HS-5 (cell line): Measurements from ENCODE around the gene SMIM17.

Experiments used
- DNase-seq: peaks from one replicate; pipeline ENCODE4 v3.0.0-alpha.2; 2012; ENCODE audit warnings: low read depth

SMIM17 gene

DNA sequence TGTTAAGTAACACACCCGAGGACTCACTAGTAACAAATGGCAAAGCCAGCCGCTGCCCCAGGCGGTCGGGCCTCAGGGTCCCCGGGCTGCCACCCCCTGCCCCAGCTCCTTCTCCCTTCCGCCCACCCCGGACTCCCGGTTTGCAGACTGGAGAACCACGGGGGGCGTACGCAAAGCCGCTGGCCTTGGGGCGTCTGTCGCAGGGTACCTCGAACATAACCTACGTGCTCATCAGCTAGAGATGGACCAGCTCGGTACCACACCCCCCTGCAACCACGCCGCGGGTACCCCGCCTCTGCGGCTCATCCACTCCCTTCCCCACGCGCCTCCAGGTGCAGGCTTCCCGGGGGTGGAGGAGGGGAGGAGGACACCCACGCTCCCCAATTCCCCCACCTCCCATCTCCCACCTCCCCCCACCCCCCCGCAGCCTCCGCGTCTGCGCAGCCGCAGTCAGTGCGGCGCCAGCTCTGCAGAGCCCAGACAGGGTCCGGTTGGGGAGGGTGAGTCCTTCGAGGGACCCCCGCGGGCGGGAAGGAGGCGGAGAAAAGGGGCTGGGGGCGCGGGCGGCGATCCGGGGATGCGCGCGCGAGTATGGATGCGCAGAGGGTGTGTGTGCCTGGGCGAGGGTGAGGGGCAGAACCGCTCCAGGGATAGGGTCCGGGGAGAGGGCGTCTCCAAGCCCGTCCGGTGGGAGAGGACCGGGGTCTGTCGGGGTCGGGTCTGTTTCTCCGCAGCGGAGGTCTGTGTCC, at the start of gene SMIM17:
Gene SMIM17 (plus strand): TSS at position 449 of the 749 bp plus-strand sequence. CDS start 2,509 bp downstream, outside the sequence.
- no peak for DNase-seq

DNA sequence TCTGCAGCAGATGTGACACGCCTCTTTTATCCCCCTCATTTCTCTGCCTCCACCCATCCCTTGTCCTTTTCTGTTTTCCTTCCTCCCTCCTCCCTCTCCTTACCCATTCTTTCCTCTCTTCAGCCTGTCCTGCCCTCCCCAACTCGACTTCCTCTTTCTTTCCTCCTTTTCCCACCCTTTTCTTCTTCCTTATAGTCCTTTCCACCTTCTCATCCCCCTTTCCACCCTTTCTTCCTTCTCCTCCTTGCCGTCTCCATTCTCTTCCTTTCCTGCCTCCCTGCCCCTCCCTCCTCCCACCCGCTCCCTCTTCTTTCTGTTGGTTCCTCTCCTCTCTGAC, 48.5 kb upstream of the SMIM17 start:
- DNase-seq = no peak

DNA sequence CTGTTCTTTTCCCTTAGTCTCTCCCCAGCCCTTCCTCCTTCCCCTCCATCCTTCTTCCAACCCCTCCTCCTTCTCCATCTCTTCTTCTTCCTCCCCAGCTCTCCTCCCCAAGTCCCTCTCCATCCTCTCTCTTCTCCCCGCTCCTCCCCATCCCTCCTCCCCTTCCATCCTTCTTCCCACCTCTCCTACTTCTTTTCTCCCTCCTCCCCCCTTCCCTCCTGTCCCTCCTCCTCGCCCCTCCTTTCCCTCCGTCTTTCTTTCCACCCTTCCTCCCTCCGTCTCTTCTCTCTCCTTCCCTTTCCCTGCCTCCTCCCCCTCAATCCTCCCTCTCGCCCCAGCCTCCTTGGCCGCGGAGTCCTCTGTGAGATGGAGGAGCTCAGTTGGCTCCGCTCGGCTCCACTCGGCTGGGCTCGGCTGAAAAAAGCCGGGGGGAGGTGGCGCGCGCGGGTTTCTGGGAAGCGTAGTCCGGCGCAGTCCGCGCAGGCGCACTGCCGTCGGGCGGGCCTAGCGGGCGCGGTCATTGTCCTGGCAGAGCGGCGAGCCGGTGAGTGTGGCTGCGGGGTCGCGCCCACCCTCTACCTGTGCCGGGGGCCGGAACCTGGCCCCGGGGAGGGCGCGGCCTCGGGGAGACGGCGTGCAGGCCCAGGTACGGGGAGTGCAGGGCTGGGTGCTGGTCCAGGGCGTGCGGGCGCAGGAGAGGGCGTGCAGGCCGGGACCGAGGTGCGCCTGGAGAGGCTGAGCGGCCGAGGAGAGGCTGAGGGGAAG, 48.0 kb upstream of the SMIM17 start, which contains the start of gene ZNF71:
Gene ZNF71 (plus strand): TSS at position 520 of the 765 bp plus-strand sequence. CDS start 6,257 bp downstream, outside the sequence.
- peak; percentile 35 for DNase-seq

DNA sequence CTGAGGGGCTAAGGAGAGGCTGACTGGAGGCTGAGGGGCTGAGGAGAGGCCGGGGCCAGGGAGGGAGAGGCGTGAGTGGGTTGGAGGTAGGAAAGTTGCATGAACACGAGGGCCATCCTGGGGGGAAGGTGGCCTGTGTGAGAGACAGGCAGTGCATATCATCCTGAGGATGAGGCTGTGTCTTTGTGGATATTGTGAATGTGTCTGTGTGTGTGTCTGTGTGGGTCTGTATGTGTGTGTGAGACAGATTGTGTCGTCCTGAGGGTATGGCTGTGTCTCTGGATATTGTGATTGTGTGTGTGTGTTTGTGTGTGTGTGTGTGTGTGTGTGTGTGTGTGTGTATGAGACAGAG, 47.4 kb upstream of the SMIM17 start:
- no peak for DNase-seq

DNA sequence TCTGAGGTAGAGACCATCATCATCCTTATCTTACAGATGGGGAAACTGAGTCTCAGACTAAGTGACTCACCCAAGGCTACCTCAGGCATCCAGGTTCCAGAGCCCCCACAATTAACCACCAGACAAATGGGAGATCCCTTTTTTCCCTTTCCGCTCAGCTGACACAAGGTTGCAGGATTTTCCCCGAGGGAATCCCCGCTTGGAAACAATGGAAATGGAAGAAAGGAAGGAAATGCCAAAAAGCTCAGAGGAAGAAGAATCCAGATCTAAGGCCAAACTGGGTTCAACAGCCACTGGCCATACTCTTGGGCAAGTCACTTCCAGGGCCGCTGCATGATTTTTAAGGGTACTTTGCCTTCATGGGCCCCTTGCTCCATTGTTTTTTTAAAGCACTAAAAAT, 46.3 kb upstream of the SMIM17 start:
- no peak for DNase-seq

DNA sequence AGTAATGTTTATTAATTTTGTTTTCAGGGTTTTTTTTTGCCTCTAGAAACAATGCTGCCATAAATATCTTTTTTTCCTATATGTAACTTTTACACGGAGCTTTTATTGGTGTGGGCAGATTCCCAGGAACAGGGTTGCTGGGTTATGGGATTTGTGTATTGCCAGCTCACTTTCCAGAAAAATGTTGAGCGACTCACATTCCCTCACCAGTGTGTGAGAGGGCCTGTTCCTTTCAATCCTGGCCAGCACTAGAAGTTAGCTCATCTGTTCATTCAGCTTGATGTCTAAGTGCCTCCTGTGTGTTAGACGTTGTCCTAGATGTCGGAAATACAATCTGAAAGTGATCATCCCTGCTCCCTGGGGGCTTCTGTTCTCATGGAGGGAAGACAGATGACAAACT, 45.3 kb upstream of the SMIM17 start:
- no peak for DNase-seq

DNA sequence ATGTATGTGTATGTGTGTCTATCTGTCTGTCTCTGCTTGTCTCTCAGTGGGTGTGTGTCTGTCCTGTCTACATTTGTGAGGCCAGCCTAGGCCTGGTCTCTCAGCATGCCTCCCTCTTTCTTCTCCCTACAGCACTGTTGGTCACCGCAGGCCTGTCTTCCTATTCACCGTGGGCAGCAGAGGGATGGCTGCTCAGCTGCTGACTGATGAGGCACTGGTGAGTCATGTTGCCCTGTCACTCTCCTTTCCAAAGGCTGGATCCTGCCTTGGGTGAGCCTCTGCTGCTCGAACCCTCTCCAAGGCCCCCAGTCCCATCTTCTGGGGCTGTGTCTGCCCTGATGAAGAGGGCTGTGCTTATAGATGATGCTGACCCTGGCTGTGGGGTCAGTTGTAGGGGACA, 41.6 kb upstream of the SMIM17 start:
- no peak for DNase-seq

DNA sequence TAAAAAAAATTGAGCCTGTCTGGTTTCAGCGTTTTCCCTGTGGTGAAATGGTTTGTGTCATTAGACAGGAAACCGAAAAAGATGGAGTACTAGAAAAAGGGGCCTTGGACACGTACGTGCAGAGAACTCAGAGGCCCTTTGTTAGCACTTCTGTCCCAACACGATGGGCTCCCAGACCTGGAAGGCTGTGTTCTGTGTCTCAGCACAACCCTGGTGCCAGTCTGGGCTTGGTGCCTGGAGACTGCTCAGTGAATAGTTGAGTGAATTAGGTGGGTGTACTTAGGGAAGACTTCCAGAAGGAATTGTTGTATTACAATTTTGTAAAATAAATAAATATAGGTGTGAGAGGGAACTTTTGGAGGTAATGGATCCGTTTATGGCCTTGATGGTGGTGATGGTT, 39.1 kb upstream of the SMIM17 start:
- DNase-seq = no peak

DNA sequence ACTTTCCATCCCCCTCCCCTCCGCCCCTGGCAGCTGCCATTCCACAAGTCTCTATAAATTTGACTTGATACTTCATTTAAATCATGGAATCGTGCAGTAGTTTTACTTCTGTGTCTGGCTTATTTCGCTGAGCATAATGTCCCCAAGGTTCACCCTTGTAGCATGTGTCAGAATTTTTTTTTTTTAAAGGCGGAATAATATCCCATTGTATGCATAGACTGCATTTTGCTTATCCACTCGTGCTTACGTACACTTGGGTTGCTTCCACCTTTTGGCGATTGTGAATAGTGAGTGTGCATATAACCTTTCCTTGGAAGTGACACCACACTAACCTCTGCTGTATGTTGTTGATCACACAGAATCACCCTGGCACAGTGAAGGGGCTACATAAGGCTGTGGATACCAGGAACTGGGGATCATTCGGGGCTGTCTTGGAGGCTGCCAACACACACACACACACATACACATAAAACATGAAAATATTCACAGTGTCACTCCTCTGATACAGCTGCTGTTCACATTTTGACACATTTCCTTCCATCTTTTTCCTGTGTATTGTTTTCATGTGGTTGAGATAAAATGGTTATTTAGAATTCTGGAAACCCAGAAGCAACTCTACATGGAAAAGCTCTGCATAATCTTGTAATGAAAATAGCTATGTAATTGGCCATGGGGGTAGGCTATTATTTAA, 34.5 kb upstream of the SMIM17 start:
- DNase-seq = no peak

DNA sequence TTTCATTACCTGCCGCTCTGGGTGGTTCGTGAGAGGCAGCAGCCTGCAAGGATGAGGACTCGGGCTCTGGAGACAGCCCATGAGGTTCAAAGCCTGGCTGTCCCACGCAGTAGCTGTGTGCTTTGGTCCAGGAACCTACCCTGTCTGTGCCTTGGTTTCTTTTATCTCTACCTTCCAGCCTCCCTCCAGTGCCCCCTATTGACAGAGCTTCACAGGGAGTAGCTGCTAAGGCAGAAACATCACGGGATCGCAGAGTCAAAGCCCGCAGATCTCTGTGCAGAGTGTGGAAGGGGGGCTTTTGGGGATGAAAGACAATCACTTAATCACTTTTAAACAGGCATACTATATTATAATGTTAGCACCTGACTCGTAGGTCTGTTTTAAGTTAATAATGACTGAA, 31.7 kb upstream of the SMIM17 start:
- no peak for DNase-seq

DNA sequence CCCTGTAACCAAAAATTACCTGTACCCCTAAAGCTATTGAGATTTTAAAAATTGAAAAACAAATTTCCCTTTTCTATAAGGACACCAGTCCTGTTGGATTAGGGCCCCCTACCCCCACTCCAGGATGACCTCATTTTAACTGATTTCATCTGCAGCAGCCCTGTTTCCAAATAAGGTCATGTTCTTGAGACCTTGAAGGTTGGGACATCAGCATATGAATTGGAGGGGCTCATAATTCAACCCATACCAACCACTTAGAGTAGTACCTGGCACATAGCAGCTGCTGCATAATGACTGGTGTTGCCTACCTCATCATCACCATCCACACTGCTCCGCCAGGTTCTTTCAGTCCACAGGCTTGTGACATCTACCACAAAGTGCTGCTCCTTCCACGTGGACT, 30.2 kb upstream of the SMIM17 start:
- DNase-seq = no peak

DNA sequence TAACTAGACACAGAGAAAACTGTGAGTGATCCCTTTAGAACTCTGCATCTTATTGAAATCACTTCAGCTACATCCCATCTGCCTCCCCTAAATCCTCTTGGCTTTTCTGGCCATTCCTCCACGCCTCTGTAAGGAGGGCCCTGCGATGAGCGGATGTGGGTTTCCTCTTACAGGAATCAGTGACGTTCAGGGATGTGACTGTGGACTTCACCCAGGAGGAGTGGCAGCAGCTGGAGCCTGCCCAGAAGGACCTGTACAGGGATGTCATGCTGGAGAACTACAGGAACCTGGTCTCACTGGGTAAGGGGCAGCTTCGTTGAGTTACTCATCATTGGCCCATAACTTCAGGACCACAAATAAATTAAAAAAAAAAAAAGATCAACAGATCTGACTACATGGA, 29.3 kb upstream of the SMIM17 start:
- no peak for DNase-seq

DNA sequence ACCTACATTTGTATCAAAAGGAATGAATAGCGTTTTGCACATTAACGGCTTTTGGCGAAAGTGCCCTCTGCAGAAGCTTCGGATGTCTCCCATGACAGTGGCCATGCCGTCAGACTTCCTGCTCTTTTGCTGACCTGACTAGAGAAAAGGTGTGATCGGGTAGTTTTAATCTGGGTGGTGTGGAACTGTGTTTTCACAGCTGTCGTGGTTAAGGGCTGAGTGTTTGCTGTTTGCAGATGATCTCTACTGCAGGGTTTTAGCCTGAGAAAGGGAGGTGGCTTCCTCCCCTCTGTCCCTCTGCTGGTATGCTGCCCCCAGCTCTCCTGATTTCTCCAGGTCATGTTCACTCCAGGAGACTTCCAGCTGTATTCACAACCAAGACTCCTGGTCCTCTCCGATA, 25.4 kb upstream of the SMIM17 start:
- DNase-seq = no peak

DNA sequence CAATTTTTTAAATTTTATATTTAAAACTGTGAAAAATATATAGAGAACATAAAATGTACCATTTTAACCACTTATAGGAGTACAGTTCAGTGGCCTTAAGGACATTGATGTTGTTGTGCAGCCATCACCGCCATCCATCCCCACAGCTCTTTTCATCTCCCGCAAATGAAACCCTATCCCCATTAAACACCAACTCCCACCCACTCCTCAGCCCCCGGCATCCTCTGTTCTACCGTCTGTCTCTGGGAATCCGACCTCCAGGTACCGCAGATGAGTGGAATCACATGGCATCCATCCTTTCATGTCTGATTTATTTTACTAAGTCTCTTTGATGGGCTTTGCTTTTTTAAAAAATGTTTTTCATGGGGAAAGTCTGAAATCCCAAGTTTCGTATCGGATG, 23.8 kb upstream of the SMIM17 start:
- no peak for DNase-seq

DNA sequence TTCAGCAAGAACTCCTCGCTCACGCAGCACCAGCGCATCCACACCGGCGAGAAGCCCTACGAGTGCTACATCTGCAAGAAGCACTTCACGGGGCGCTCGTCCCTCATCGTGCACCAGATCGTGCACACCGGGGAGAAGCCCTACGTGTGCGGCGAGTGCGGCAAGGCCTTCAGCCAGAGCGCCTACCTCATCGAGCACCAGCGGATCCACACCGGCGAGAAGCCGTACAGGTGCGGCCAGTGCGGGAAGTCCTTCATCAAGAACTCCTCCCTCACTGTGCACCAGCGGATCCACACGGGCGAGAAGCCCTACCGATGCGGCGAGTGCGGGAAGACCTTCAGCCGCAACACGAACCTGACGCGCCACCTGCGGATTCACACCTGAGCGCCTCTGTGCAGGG, 20.6 kb upstream of the SMIM17 start:
- DNase-seq = no peak

DNA sequence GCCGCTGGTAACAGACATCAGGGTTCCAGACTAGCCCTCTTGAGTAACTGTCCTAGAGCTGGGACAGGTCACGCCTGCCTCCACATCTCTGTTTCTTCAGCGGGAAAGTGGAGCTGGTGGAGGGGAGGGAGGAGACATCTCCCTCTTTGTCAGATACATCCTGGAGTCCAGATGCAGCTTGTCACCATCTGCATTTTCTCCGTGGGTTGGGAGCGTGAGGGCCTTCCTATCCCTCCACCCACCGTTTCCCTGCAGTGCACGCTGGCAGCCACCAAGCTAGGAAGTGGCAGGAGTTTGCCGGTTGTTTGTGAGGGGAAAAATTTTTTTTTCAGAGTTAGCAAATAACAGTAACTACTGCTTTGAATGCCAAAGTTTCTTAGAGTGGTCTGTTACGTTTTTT, 20.0 kb upstream of the SMIM17 start:
- no peak for DNase-seq

DNA sequence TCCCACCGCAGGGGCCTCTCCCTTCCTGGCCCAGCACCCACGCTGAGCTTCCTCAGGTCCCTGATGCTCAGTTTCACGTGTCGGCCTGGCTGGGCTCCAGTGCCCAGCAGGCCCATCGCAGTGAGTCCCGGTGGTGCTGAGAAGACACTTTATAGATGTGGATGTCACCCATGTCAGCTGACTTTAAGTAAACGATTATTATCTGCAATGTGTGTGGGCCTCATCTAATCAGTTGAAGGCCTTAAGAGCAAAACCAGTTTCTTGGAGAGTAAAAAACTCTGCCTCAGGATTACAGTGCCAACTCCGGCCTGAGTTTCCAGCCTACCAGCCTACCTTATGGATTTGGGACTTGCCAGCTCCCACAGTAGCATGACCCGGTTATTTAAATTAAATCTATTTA, 17.3 kb upstream of the SMIM17 start:
- DNase-seq = no peak

DNA sequence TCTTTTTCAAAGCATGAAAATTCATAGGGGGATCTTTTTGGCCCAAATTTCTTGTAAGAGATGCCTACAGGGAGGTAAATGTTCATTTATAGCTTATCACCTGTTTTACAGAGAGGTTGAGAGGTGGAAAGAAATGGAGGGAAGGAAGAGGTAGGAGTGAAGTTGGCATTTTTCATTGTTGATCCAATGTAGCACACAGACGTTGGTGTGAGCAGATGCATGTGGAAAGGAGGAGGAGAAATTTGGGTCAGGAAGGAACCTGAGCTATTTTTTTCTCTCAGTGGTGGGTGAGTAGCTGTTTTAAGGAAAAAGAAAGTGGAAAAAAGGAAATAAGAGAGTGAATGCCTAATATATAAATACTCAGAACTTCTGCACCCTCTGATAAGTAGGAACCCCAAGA, 9.9 kb upstream of the SMIM17 start:
- no peak for DNase-seq

DNA sequence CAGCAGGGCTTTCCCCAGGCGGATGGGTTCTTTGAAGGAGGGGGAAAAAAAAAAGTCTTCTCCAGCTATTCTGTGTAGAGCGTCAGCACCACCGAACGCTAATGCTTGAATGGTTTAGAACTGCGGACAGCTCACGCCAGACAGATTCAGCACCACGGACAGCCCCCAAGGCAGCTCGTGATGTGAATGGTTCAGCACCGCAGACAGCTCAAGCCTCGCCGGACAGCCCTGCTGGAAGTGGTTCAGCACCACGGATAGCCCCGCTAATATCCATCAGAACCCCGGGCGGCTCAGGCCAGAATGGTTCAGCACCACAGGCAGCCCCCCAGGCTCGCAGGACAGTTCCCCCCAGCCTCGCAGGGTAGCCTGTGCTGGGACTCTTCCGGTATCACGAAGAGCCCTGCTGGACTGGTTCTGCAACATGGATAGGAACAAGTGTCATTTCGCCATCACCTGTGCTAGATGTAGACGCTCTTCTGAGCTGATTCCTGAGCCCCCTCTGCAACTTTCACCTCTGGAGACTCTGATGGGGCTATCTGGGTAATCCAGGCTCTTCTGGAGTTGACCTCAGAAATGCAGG, 4.9 kb upstream of the SMIM17 start:
- DNase-seq = no peak

DNA sequence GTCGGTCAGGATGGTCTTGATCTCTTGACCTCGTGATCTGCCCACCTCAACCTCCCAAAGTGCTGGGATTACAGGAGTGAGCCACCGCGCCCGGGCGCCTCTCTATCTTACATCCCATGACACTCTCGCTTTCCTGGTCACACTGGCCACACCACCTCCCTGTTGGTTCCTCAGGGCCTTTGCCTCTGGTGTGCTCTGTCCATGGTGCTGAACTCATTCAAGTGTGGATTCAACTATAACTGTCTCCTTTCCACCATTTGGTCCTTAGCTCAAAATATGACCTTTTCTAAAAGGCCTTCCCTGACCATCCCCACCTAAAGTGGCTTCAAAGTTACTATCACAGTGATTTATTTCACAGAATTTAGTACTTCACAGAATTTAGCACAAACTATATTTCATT, 3.7 kb upstream of the SMIM17 start:
- DNase-seq = no peak

DNA sequence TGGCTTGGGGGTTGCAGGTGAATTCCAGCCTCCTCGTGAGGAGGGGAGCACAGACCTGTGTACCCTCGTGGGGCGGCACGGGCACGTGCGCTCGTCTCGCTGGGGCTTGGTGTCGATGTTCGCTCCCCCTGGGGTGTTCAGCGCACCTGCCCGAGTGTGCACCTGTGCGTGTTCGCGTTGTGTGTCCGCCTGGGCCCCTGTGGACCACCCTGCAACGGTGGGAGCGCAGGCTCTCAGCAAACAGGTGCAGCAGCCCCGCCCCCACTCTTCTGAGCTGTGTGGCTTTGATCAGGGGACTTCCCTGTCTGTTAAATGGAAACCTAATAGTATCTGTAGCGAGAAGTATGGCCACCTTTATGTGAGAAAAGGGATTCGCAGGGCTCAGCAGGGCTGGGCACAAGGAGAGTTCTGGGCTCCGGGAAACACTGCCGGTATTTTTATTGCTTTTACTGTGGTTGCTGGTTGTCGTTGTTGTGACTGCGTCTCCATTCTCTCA, 549 bp downstream of the SMIM17 start:
- DNase-seq = no peak

DNA sequence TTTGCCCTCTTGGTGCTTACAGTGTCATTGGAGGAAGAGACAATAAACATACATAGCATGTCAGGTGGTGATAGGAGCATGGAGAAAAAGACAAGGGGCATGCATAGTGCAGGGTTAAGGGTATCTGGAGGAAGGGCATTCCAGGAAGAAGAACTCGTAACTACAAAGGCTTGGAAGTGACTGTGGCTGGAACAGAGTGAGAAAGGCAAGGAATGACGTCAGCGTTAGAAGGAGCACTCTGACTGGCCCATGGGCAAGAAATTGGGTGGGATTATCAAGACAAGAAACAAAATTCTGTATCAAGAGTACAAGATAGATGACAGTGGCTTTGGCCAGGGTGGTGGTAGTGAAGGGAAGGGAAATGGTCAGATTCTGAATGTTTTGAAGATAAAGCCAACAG, 11.2 kb downstream of the SMIM17 start:
- no peak for DNase-seq
